Activated CD8-positive, alpha-beta T cell treated with anti-CD3 and anti-CD28 coated beads for 36 hours (primary cell): Measurements from ENCODE around the gene TMOD2. TPM values are rescaled to one million over a fixed set of nuclear protein-coding genes. Genes with fewer than 3 reads are reported as not detected.

Source experiments
- ATAC-seq: fragments of 200-7000 bp; cut with Tn5 transposase; one replicate; pipeline ENCODE4 v1.10.0; 2021; ENCODE audit warnings: mild to moderate bottlenecking, moderate library complexity
- CTCF ChIA-PET: fragments of 350-600 bp; sonication (Branson Sonifier 250); formaldehyde crosslinking; loops from one replicate; lab custom pipeline; 2021; ENCODE audit warnings: antibody characterized with exemption; lab: Charles Lee
- POLR2A ChIA-PET: fragments of 350-600 bp; sonication (Branson Sonifier 250); formaldehyde crosslinking; loops from one replicate; lab custom pipeline; 2021; ENCODE audit warnings: antibody characterized with exemption; lab: Charles Lee
- DNase-seq: peaks from one replicate; pipeline ENCODE4 v3.0.0-alpha.2; 2020
- H3K27ac Mint-ChIP-seq: one replicate; pipeline ENCODE4 v1.8.0; 2021; ENCODE audit warnings: mild to moderate bottlenecking, mixed read lengths
- H3K27me3 Mint-ChIP-seq: one replicate; pipeline ENCODE4 v1.8.0; 2021; ENCODE audit warnings: mixed read lengths
- H3K36me3 Mint-ChIP-seq: one replicate; pipeline ENCODE4 v1.8.0; 2021; ENCODE audit warnings: low read depth, mixed read lengths
- H3K4me1 Mint-ChIP-seq: one replicate; pipeline ENCODE4 v1.8.0; 2021; ENCODE audit warnings: low read depth, mixed read lengths
- H3K4me3 Mint-ChIP-seq: one replicate; pipeline ENCODE4 v1.8.0; 2021; ENCODE audit warnings: mild to moderate bottlenecking, moderate library complexity, mixed read lengths
- H3K9me3 Mint-ChIP-seq: one replicate; pipeline ENCODE4 v1.8.0; 2021; ENCODE audit warnings: mixed read lengths
- CTCF ChIP-seq: fragments of 200-600 bp; IDR thresholded peaks from one replicate; pipeline ENCODE4 v1.8.0; 2022; ENCODE audit warnings: antibody characterized with exemption, mild to moderate bottlenecking
- intact Hi-C: fragments of 100-400 bp; cut with micrococcal nuclease; formaldehyde crosslinking; loops from one replicate; pipeline ENCODE4 v1.10.0; 2022
- total RNA-seq, 2 experiments: library from RNA; stranded (reverse); gene quantifications; one replicate each; pipeline ENCODE4 v1.2.3, GENCODE V29; 2021

Gene TMOD2
- total RNA-seq, 2 experiments from 2014 or later: 4.8 to 7.0 TPM

- Mint-ChIP-seq H3K27me3 (no peaks in the 10 kb centered on the region), H3K36me3 (peaks cover 8% of the 10 kb centered on the region), H3K4me1 (peaks cover 54% of the 10 kb centered on the region), H3K9me3 (peaks cover 2% of the 10 kb centered on the region), H3K27ac (no peak overlapping the region), H3K4me3 (no peak overlapping the region)
- no peak for ATAC-seq
- CTCF ChIA-PET: interaction anchor here (1.4 to 1.9 kb wide), 3 partner anchors 9 to 32 kb away, joined by 3 to 6 read pairs (median 4); no protein-coding TSS in a partner anchor
- POLR2A ChIA-PET: interaction anchor here (1.3 to 1.4 kb wide), 2 partner anchors 9 to 14 kb away, joined by 4 read pairs; no protein-coding TSS in a partner anchor
- no peak for DNase-seq
- no peak for TF ChIP-seq CTCF
- intact Hi-C loops: no loop called here
These were observed 105.5 kb downstream of the TMOD2 start for GRCh38 chr15:51856714-51857380.

GRCh38 chr15:51861557-51862359, 110.4 kb downstream of the TMOD2 start:
- Mint-ChIP-seq H3K4me1 (peaks cover 57% of the 10 kb centered on the region), H3K4me3 (peak overlapping the region; percentile 31)

GRCh38 chr15:51863131-51863530, 111.7 kb downstream of the TMOD2 start:
- POLR2A ChIA-PET: interaction anchor here (1.2 kb wide), 1 partner anchor 11 kb away, joined by 3 read pairs; no protein-coding TSS in a partner anchor
- DNase-seq (no peak), ATAC-seq (no peak)
- CTCF ChIA-PET: interaction anchor here (1.3 to 1.9 kb wide), 2 partner anchors 26 to 213 kb away, joined by 4 to 7 read pairs; no protein-coding TSS in a partner anchor
- Mint-ChIP-seq H3K9me3 (peaks cover 2% of the 10 kb centered on the region), H3K36me3 (peaks cover 40% of the 10 kb centered on the region), H3K27me3 (no peaks in the 10 kb centered on the region), H3K4me1 (peaks cover 51% of the 10 kb centered on the region), H3K27ac (peak overlapping the region; percentile 58), H3K4me3 (no peak overlapping the region)
- no peak for TF ChIP-seq CTCF
- intact Hi-C loops: no loop called here

More at GRCh38 chr15:51861557-51862359, 110.4 kb downstream of the TMOD2 start:
- intact Hi-C loops: no loop called here
- DNase-seq: peak; percentile 76
- no peaks in the 10 kb centered on the region for H3K27me3 Mint-ChIP-seq
- H3K36me3 Mint-ChIP-seq: peaks cover 35% of the 10 kb centered on the region
- TF ChIP-seq CTCF: no peak
- peak; percentile 90 for ATAC-seq
- H3K9me3 Mint-ChIP-seq: peaks cover 2% of the 10 kb centered on the region
- CTCF ChIA-PET: interaction anchor here (1.0 to 1.9 kb wide), 3 partner anchors 27 to 85 kb away, joined by 3 to 7 read pairs (median 4); no protein-coding TSS in a partner anchor
- POLR2A ChIA-PET: no interaction called here
- peak overlapping the region; percentile 72 for H3K27ac Mint-ChIP-seq

GRCh38 chr15:51864408-51865056, 113.1 kb downstream of the TMOD2 start:
- CTCF ChIA-PET: interaction anchor here (1.8 kb wide), 1 partner anchor 88 kb away, joined by 3 read pairs; no protein-coding TSS in a partner anchor
- Mint-ChIP-seq H3K27ac (peak overlapping the region; percentile 60), H3K27me3 (no peaks in the 10 kb centered on the region), H3K36me3 (peaks cover 43% of the 10 kb centered on the region), H3K9me3 (no peaks in the 10 kb centered on the region), H3K4me1 (peaks cover 46% of the 10 kb centered on the region), H3K4me3 (no peak overlapping the region)
- TF ChIP-seq CTCF: no peak
- intact Hi-C loops: no loop called here
- POLR2A ChIA-PET: interaction anchor here (0.6 kb wide), 1 partner anchor 15 kb away, joined by 4 read pairs; no protein-coding TSS in a partner anchor
- DNase-seq: peak; percentile 35
- peak; percentile 46 for ATAC-seq
